Measurements from ENCODE around the gene LAMC1. TPM values are rescaled to one million over a fixed set of nuclear protein-coding genes. Genes with fewer than 3 reads are reported as not detected.

The LAMC1 gene
- total RNA-seq, 1 donor from 2014 or later = 162 TPM

DNA sequence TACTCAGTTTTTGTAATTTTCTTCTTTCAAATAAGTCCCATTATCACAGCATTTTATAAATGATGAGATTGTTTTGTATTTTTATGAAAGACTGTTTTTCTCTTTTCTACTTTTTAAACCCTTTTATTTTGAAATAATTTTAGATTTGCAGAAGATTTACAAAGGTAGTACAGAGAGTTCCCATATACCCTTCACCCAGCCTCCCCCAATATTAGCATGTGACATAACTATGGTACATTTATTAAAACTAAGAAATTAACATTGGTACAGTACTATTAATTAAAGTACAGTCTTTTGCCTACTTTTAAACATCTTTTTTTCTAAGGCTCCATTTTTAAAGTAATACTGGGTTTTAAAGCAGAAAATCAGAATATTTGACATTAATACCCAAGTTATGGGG, 127.2 kb downstream of the LAMC1 start:
- TF ChIP-seq, protein P1, sequence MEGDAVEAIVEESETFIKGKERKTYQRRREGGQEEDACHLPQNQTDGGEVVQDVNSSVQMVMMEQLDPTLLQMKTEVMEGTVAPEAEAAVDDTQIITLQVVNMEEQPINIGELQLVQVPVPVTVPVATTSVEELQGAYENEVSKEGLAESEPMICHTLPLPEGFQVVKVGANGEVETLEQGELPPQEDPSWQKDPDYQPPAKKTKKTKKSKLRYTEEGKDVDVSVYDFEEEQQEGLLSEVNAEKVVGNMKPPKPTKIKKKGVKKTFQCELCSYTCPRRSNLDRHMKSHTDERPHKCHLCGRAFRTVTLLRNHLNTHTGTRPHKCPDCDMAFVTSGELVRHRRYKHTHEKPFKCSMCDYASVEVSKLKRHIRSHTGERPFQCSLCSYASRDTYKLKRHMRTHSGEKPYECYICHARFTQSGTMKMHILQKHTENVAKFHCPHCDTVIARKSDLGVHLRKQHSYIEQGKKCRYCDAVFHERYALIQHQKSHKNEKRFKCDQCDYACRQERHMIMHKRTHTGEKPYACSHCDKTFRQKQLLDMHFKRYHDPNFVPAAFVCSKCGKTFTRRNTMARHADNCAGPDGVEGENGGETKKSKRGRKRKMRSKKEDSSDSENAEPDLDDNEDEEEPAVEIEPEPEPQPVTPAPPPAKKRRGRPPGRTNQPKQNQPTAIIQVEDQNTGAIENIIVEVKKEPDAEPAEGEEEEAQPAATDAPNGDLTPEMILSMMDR (conservative IDR thresholded peaks at IDR 0.05; ENCODE audit: low read depth, low read length) = no peak
- H3K4me3 ChIP-seq (ENCODE audit: low read depth, low read length) = no peak overlapping the region
- DNase-seq (ENCODE audit: low read depth) = no peak

DNA sequence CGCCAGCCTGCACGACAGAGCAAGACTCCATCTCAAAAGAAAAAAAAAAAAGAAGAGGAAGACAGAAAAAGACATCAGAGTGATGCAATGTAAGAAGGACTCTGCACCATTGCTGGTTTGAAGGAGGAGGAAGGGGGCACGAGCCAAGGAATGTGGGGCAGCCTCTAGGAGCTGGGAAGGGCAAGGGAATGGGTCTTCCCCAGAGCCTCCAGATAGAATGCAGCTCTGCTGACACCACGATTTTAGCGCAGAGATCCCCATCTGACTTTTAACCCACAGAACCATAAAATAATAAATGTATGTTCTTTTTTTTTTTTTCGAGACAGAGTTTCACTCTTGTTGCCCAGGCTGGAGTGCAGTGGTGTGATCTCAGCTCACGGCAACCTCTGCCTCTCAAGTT, 129.0 kb downstream of the LAMC1 start:
- TF ChIP-seq, protein P1 (conservative IDR thresholded peaks at IDR 0.05; ENCODE audit: low read depth, low read length) = no peak
- H3K4me3 ChIP-seq (ENCODE audit: low read depth, low read length) = no peak overlapping the region
- no peak for DNase-seq (ENCODE audit: low read depth)

DNA sequence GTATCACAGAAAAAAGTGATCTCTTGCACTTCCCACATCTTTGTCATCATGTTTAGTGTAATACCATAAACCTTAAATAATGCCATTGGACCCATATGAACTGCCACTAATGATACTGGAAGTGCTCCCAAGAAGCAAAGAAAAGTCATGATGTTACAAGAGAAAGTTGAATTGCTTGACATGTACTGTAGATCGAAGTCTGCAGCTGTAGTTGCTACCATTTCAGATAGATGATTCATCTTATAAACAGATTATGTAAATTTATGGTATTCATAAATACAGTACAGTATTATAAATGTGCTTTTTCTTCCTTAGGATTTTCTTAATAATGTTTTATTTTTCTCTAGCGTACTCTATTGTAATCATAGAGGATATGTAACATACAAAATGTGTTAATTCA, 132.7 kb downstream of the LAMC1 start:
- no peak overlapping the region for H3K4me3 ChIP-seq (ENCODE audit: low read depth, low read length)
- no peak for DNase-seq (ENCODE audit: low read depth)
- TF ChIP-seq, protein P1 (conservative IDR thresholded peaks at IDR 0.05; ENCODE audit: low read depth, low read length) = no peak

DNA sequence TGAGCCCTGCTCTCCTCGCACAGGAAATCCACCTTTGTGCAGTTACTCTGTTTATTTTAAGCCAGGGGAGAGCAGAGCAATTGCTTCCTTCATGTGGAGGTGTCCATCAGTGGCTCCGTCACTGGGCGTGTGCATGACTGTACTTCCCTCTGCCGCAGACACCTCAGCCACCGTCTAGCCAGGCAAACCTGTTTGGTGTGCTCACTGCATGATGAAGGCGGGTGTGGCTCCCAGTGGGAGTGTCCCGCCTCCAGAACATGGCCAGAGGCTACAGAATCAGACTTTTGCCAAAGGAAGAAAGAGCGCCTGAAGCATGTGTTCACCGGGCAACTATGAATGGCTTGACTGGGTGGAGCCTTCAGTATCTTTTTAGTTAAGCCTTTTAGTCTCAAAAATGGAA, 136.7 kb downstream of the LAMC1 start:
- no peak overlapping the region for H3K4me3 ChIP-seq (ENCODE audit: low read depth, low read length)
- TF ChIP-seq, protein P1 (conservative IDR thresholded peaks at IDR 0.05; ENCODE audit: low read depth, low read length) = no peak
- no peak for DNase-seq (ENCODE audit: low read depth)

DNA sequence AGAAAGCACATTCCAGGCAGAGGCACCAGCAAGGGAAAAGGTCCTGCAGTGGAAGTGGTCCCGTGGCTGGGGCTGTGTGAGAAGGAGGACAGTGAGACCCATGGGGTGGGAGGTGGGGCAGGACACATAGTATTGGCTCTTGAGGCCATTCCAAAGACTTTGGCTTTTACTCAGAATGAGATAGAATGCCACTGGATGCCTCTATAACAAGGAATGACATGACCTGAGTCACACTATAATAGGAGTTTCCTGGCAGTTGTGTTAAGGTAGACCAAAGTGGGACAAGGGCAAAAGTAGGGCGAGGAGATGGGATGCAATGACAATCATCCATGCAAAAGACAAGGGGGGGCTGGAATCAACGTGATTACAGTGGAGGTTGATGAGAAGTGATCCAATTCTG, 138.2 kb downstream of the LAMC1 start:
- H3K4me3 ChIP-seq (ENCODE audit: low read depth, low read length) = no peak overlapping the region
- TF ChIP-seq, protein P1 (conservative IDR thresholded peaks at IDR 0.05; ENCODE audit: low read depth, low read length) = no peak
- DNase-seq (ENCODE audit: low read depth) = no peak

DNA sequence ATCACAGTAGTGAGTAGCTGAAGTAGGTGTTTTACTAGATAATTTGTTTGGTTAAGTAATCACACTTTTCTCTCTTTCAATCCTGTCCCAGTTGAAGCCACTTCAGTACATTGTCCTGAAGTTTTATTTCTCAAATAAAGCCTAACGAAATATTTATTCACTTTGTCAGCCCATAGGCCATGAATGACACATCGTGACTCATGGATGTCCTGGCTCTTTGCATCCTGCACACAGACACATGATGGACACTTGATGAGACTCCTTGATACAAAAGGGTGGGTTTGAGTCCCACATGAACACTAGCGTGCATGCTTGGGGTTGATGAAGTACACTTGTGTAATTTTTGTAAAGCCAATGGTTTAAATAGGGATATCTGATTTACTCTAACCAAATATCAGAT, 140.1 kb downstream of the LAMC1 start:
- no peak overlapping the region for H3K4me3 ChIP-seq (ENCODE audit: low read depth, low read length)
- peak; percentile 77 for DNase-seq (ENCODE audit: low read depth)
- TF ChIP-seq, protein P1 (conservative IDR thresholded peaks at IDR 0.05; ENCODE audit: low read depth, low read length) = no peak

DNA sequence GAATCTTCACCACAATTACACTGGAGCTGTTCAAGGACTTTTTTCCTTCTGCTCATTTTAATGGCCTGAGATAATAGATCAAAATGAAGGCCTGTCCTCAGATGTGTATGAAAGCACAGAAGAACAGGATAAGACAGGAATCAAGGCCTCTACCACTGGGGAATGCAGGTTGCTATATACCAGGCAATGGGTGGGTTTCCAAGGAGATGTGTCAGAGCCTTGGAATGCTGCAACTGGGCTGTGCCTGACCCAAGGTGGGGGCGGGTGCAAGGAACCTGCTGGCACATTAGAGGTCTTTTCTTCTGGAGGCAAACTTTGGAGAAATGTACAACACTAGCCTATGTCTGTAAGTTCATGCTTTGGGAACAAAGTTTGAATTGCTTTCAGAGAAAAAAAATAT, 141.1 kb downstream of the LAMC1 start:
- DNase-seq (ENCODE audit: low read depth) = peak; percentile 88

More for the DNA sequence above, 141.1 kb downstream of the LAMC1 start:
- H3K4me3 ChIP-seq (ENCODE audit: low read depth, low read length) = no peak overlapping the region
- TF ChIP-seq, protein P1 (conservative IDR thresholded peaks at IDR 0.05; ENCODE audit: low read depth, low read length) = no peak
